Heart left ventricle (tissue), 13 donors: ENCODE results near the gene TLK2.

Source experiments
- POLR2A ChIP-seq, 2 donors: fragments of 450-650 bp; IDR thresholded peaks; one replicate each; pipeline ENCODE4 v1.6.1; 2017; ENCODE audit warnings: antibody characterized with exemption in 2 of 2, mild to moderate bottlenecking in 2 of 2, moderate library complexity in 2 of 2
- TF ChIP-seq, protein P1 (sequence below), 12 donors: fragments of 200-600 bp; sonication (generic) in 4 of 12; IDR thresholded peaks; one replicate each; pipeline versions ENCODE4 v1.5.0 to v1.8.0; 2018 to 2022; ENCODE audit warnings: antibody characterized with exemption in 12 of 12, mild to moderate bottlenecking in 5 of 12
- donor health status: ischemic (EF 13 %, LVEDD 7.1; RV severe dilation, severe dysfunction).
- donor health status: DM: no; HTN: yes; CAD: no.
- donor health status: DM: no; HTN: no; CAD: no.
- donor health status: ischemic (EF 25% LVEDD 6.9; RV normal size, moderate dysfunction).
- donor health status: ischemic (EF 25% LVEDD 5.7; RV mildly dilated, moderate dysfunction).
- donor health status: ischemic (EF 35%, LVEDD 5.7; RV mildly dilated, moderate dysfunction).
- donor health status: nonischemic (EF 11% LVEDD 7.7; RV severe dilation, severe dysfunction).
- donor health status: DM: yes; HTN: yes; CAD: no.
- donor health status: PGD.
- donor health status: ischemic (EF 29% LVEDD 5.4; RV normal size, mild dysfunction).
- donor health status: nonischemic (EF 23%, LVEDD 6.1; RV moderate dilation, normal function).

DNA sequence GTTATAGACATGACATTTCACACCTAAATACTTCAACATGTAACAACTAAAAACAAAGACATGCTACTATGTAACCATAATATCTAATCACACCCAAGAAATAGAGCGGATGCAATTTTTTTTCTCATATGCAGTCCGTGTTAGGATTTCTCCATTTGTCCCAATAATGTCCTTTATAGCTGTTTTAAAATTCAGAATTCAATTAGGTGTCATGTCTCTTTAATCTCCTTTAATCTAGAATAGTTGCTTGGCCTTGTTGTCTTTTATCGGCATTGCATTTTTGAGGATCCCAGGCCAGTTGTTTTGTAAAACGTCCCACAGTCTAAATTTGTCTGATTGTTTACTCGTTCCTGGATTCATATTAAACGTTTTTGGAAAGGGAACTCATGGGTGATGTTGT lies 163.3 kb downstream of the TLK2 start:
- TF ChIP-seq, protein P1, sequence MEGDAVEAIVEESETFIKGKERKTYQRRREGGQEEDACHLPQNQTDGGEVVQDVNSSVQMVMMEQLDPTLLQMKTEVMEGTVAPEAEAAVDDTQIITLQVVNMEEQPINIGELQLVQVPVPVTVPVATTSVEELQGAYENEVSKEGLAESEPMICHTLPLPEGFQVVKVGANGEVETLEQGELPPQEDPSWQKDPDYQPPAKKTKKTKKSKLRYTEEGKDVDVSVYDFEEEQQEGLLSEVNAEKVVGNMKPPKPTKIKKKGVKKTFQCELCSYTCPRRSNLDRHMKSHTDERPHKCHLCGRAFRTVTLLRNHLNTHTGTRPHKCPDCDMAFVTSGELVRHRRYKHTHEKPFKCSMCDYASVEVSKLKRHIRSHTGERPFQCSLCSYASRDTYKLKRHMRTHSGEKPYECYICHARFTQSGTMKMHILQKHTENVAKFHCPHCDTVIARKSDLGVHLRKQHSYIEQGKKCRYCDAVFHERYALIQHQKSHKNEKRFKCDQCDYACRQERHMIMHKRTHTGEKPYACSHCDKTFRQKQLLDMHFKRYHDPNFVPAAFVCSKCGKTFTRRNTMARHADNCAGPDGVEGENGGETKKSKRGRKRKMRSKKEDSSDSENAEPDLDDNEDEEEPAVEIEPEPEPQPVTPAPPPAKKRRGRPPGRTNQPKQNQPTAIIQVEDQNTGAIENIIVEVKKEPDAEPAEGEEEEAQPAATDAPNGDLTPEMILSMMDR (IDR thresholded peaks at IDR 0.05) = no peak
- no peak for TF ChIP-seq POLR2A (IDR thresholded peaks at IDR 0.05)
